Upper lobe of left lung (tissue), 4 donors: ENCODE data around the gene DAD1.

Experiments used
- CTCF ChIP-seq, 6 experiments: fragments of 450-650 bp in 4 of 6; fragments of 200-600 bp in 2 of 6; sonication (generic) in 2 of 6; IDR thresholded peaks; one replicate each; pipeline ENCODE4 v1.5.1; 2016 to 2019; ENCODE audit warnings: antibody characterized with exemption in 6 of 6
- EP300 ChIP-seq, 4 donors: sonication (generic); formaldehyde crosslinking; IDR thresholded peaks; one replicate each; pipeline ENCODE4 v1.5.1; 2017; ENCODE audit warnings: antibody characterized with exemption in 4 of 4, control low read depth in 2 of 4
- POLR2A ChIP-seq, 4 donors: fragments of 450-650 bp; IDR thresholded peaks; one replicate each; pipeline ENCODE4 v1.5.1; 2016 to 2017; ENCODE audit warnings: antibody characterized with exemption in 4 of 4, mild to moderate bottlenecking in 2 of 4
- POLR2AphosphoS5 ChIP-seq, 2 donors: sonication (generic); formaldehyde crosslinking; IDR thresholded peaks; one replicate each; pipeline ENCODE4 v1.5.1; 2017; ENCODE audit warnings: antibody characterized with exemption in 2 of 2

- TF ChIP-seq CTCF (IDR thresholded peaks at IDR 0.05) (no peak), POLR2A (IDR thresholded peaks at IDR 0.05) (no peak), EP300 (IDR thresholded peaks at IDR 0.05) (no peak), POLR2AphosphoS5 (IDR thresholded peaks at IDR 0.05) (no peak)
Observed at GRCh38 chr14:22561366-22561660, 27.7 kb downstream of the DAD1 start.
